Upper lobe of right lung (tissue), 1 donor: ENCODE results near the gene PCLO. TPM values are rescaled to one million over a fixed set of nuclear protein-coding genes. Genes with fewer than 3 reads are reported as not detected.

Experiments used
- ATAC-seq: fragments of 200-7000 bp; cut with Tn5 transposase; one replicate; pipeline ENCODE4 v1.9.1; 2020; ENCODE audit warnings: mild to moderate bottlenecking, moderate library complexity
- DNase-seq: peaks from one replicate; pipeline ENCODE4 v3.0.0-alpha.2; 2020
- H3K27ac ChIP-seq: fragments of 200-600 bp; one replicate; pipeline ENCODE4 v1.8.0; 2022
- H3K27me3 ChIP-seq: fragments of 200-600 bp; one replicate; pipeline ENCODE4 v1.8.0; 2022; ENCODE audit warnings: mild to moderate bottlenecking
- H3K36me3 ChIP-seq: fragments of 200-600 bp; one replicate; pipeline ENCODE4 v1.8.0; 2022
- H3K4me1 ChIP-seq: fragments of 200-600 bp; one replicate; pipeline ENCODE4 v1.8.0; 2022
- H3K4me3 ChIP-seq: fragments of 200-600 bp; one replicate; pipeline ENCODE4 v1.8.0; 2022; ENCODE audit warnings: mild to moderate bottlenecking
- H3K9me3 ChIP-seq: fragments of 200-600 bp; one replicate; pipeline ENCODE4 v1.8.0; 2022
- CTCF ChIP-seq: fragments of 200-600 bp; IDR thresholded peaks from one replicate; pipeline ENCODE4 v1.8.0; 2022; ENCODE audit warnings: antibody characterized with exemption
- intact Hi-C: fragments of 100-400 bp; cut with DNase I; formaldehyde crosslinking; loops from one replicate; pipeline ENCODE4 v1.11.0; 2022
- total RNA-seq: library from RNA; stranded (reverse); fragmentation: NEBNext Ultra II Directional; extraction: Animal tissue kit (Norgen Biotek cat#: 25700); gene quantifications from one replicate; pipeline ENCODE4 v1.2.1, GENCODE V29; 2021
- donor health status: DM: no; HTN: yes; CAD: no; lungs with severe emphysema.

PCLO gene
- total RNA-seq, 1 donor from 2014 or later = 5.3 TPM

GRCh38 chr7:83001362-83002040 is 161.2 kb downstream of the PCLO start:
- intact Hi-C loops = no loop called here
- no peak overlapping the region for H3K27ac ChIP-seq
- ATAC-seq (no peak), DNase-seq (no peak)
- no peak for TF ChIP-seq CTCF
- H3K9me3 ChIP-seq = no peaks in the 10 kb centered on the region
- no peaks in the 10 kb centered on the region for H3K36me3 ChIP-seq
- no peak overlapping the region for H3K4me3 ChIP-seq
- H3K27me3 ChIP-seq = no peaks in the 10 kb centered on the region
- H3K4me1 ChIP-seq = no peaks in the 10 kb centered on the region

GRCh38 chr7:82998436-82998835 is 164.2 kb downstream of the PCLO start:
- H3K4me3 ChIP-seq = no peak overlapping the region
- ATAC-seq = no peak
- no peaks in the 10 kb centered on the region for H3K9me3 ChIP-seq
- DNase-seq = no peak
- H3K27ac ChIP-seq = no peak overlapping the region
- no peaks in the 10 kb centered on the region for H3K4me1 ChIP-seq
- intact Hi-C loops = no loop called here
- TF ChIP-seq CTCF = no peak
- H3K36me3 ChIP-seq = no peaks in the 10 kb centered on the region
- no peaks in the 10 kb centered on the region for H3K27me3 ChIP-seq

GRCh38 chr7:82985144-82985802 is 177.4 kb downstream of the PCLO start:
- Histone ChIP-seq H3K4me1 (no peaks in the 10 kb centered on the region), H3K36me3 (no peaks in the 10 kb centered on the region), H3K9me3 (no peaks in the 10 kb centered on the region), H3K27ac (no peak overlapping the region), H3K4me3 (no peak overlapping the region), H3K27me3 (no peaks in the 10 kb centered on the region)
- ATAC-seq = no peak
- no peak for TF ChIP-seq CTCF
- intact Hi-C loops = no loop called here
- no peak for DNase-seq

- Histone ChIP-seq H3K27me3 (no peaks in the 10 kb centered on the region), H3K4me3 (no peak overlapping the region), H3K9me3 (no peaks in the 10 kb centered on the region), H3K36me3 (no peaks in the 10 kb centered on the region), H3K27ac (no peak overlapping the region), H3K4me1 (no peaks in the 10 kb centered on the region)
- no peak for ATAC-seq
- no peak for TF ChIP-seq CTCF
- intact Hi-C loops = no loop called here
- DNase-seq = no peak
Measured at GRCh38 chr7:82980130-82980788, 182.4 kb downstream of the PCLO start.

GRCh38 chr7:82975811-82976468 is 186.7 kb downstream of the PCLO start:
- intact Hi-C loops = no loop called here
- no peaks in the 10 kb centered on the region for H3K4me1 ChIP-seq
- H3K36me3 ChIP-seq = no peaks in the 10 kb centered on the region
- H3K4me3 ChIP-seq = no peak overlapping the region
- no peaks in the 10 kb centered on the region for H3K27me3 ChIP-seq
- no peak for DNase-seq
- H3K9me3 ChIP-seq = no peaks in the 10 kb centered on the region
- no peak for ATAC-seq
- H3K27ac ChIP-seq = no peak overlapping the region
- no peak for TF ChIP-seq CTCF
